ENCODE results near the gene CIB4. TPM values are rescaled to one million over a fixed set of nuclear protein-coding genes. Genes with fewer than 3 reads are reported as not detected.
"Not testable (repeated sequence)": the region's sequence is repeated elsewhere in the genome, so short reads cannot be mapped to it uniquely, and the experiment has no call there.

CIB4 gene
- total RNA-seq, 8 experiments from 2014 or later, result 0.50 to 1.00 TPM; not detected in 6

- in situ Hi-C loops (cut with MboI; ENCODE audit: low pct_unique_long_range_greater_than_20kb in 2 of 9, low sequenced_read_pairs in 9 of 9, unreplicated experiment in 9 of 9), result no loop called here
- no peak overlapping the region for H3K4me3 ChIP-seq
- no peak overlapping the region for H3K27ac ChIP-seq
- 0 to 93% (median 76%) methylated on average over 1 to 4 of the region's 5 CpGs; no CpG with 5 or more reads in 3 of the 10 experiments for WGBS, 10 experiments
- H3K4me1 ChIP-seq (replicated peaks in 1 of 2), result peaks cover 0 to 6% of the 10 kb centered on the region in 2 donors
- ATAC-seq (replicated peaks in 6 of 8), result no peak
Measured at GRCh38 chr2:26571316-26571715, 69.8 kb downstream of the CIB4 start.

- Histone ChIP-seq H3K4me3 (no peak overlapping the region), H3K27ac (no peak overlapping the region), H3K4me1 (replicated peaks in 1 of 2) (peaks cover 0 to 6% of the 10 kb centered on the region in 2 donors)
- peak in 2 of 8 experiments; percentile 39 to 47 for ATAC-seq (replicated peaks in 6 of 8)
- 32 to 67% (median 43%) methylated on average over 1 to 5 of the region's 8 CpGs; no CpG with 5 or more reads in 4 of the 10 experiments for WGBS, 10 experiments
- in situ Hi-C loops (cut with MboI; ENCODE audit: low pct_unique_long_range_greater_than_20kb in 2 of 9, low sequenced_read_pairs in 9 of 9, unreplicated experiment in 9 of 9), result no loop called here
Measured at GRCh38 chr2:26570083-26570430, 71.1 kb downstream of the CIB4 start.

GRCh38 chr2:26569216-26570082 is 71.7 kb downstream of the CIB4 start:
- WGBS, 10 experiments, result 10 to 94% (median 71%) methylated on average over 1 to 7 of the region's 12 CpGs; no CpG with 5 or more reads in 4 of the 10 experiments
- H3K4me1 ChIP-seq (replicated peaks in 1 of 2), result peaks cover 1 to 8% of the 10 kb centered on the region in 2 donors
- no peak overlapping the region for H3K27ac ChIP-seq
- H3K4me3 ChIP-seq, result no peak overlapping the region
- in situ Hi-C loops (cut with MboI; ENCODE audit: low pct_unique_long_range_greater_than_20kb in 2 of 9, low sequenced_read_pairs in 9 of 9, unreplicated experiment in 9 of 9), result no loop called here
- no peak for ATAC-seq (replicated peaks in 6 of 8)

GRCh38 chr2:26568076-26568890 is 72.9 kb downstream of the CIB4 start:
- no peak for ATAC-seq (replicated peaks in 6 of 8)
- H3K4me3 ChIP-seq, result no peak overlapping the region
- H3K27ac ChIP-seq, result no peak overlapping the region
- peaks cover 7 to 16% of the 10 kb centered on the region in 2 donors for H3K4me1 ChIP-seq (replicated peaks in 1 of 2)
- in situ Hi-C loops (cut with MboI; ENCODE audit: low pct_unique_long_range_greater_than_20kb in 2 of 9, low sequenced_read_pairs in 9 of 9, unreplicated experiment in 9 of 9), result no loop called here
- 10 to 100% (median 80%) methylated on average over 1 to 4 of the region's 7 CpGs; no CpG with 5 or more reads in 3 of the 10 experiments for whole genome bisulfite sequencing, 10 experiments

- no peak overlapping the region for H3K4me3 ChIP-seq
- 0 to 83% (median 17%) methylated on average over 1 to 2 of the region's 3 CpGs; no CpG with 5 or more reads in 5 of the 10 experiments for WGBS, 10 experiments
- in situ Hi-C loops (cut with MboI; ENCODE audit: low pct_unique_long_range_greater_than_20kb in 2 of 9, low sequenced_read_pairs in 9 of 9, unreplicated experiment in 9 of 9), result no loop called here
- peaks cover 7 to 12% of the 10 kb centered on the region in 2 donors for H3K4me1 ChIP-seq (replicated peaks in 1 of 2)
- ATAC-seq (replicated peaks in 6 of 8), result peak in 1 of 8 experiments; percentile 42
- H3K27ac ChIP-seq, result no peak overlapping the region
Measured at GRCh38 chr2:26567534-26567933, 73.6 kb downstream of the CIB4 start.

GRCh38 chr2:26566731-26567130 is 74.4 kb downstream of the CIB4 start:
- H3K4me1 ChIP-seq (replicated peaks in 1 of 2); in situ Hi-C loops (cut with MboI; ENCODE audit: low pct_unique_long_range_greater_than_20kb in 2 of 9, low sequenced_read_pairs in 9 of 9, unreplicated experiment in 9 of 9); H3K4me3 ChIP-seq; ATAC-seq (replicated peaks in 6 of 8); H3K27ac ChIP-seq: not testable (repeated sequence)
- WGBS, 10 experiments, result 43 to 100% (median 60%) methylated on average over 1 of the region's 1 CpG; no CpG with 5 or more reads in 7 of the 10 experiments

- no peak overlapping the region for H3K4me3 ChIP-seq
- no peak overlapping the region for H3K27ac ChIP-seq
- no peak for ATAC-seq (replicated peaks in 6 of 8)
- peaks cover 7 to 10% of the 10 kb centered on the region in 2 donors for H3K4me1 ChIP-seq (replicated peaks in 1 of 2)
- in situ Hi-C loops (cut with MboI; ENCODE audit: low pct_unique_long_range_greater_than_20kb in 2 of 9, low sequenced_read_pairs in 9 of 9, unreplicated experiment in 9 of 9), result no loop called here
- WGBS, 10 experiments, result 56 to 80% methylated on average over 1 to 3 of the region's 6 CpGs; no CpG with 5 or more reads in 8 of the 10 experiments
Measured at GRCh38 chr2:26566081-26566375, 75.1 kb downstream of the CIB4 start.

- WGBS, 10 experiments, result 17 to 83% (median 61%) methylated on average over 1 to 3 of the region's 3 CpGs; no CpG with 5 or more reads in 3 of the 10 experiments
- ATAC-seq (replicated peaks in 6 of 8), result peak in 3 of 8 experiments; percentile 51 to 75 (median 74)
- peaks cover 7 to 10% of the 10 kb centered on the region in 2 donors for H3K4me1 ChIP-seq (replicated peaks in 1 of 2)
- in situ Hi-C loops (cut with MboI; ENCODE audit: low pct_unique_long_range_greater_than_20kb in 2 of 9, low sequenced_read_pairs in 9 of 9, unreplicated experiment in 9 of 9), result no loop called here
- no peak overlapping the region for H3K4me3 ChIP-seq
- peak overlapping the region in 1 of 2 donors; percentile 52 for H3K27ac ChIP-seq
Measured at GRCh38 chr2:26564121-26564644, 77.0 kb downstream of the CIB4 start.

GRCh38 chr2:26563686-26564085 is 77.5 kb downstream of the CIB4 start:
- no peak overlapping the region for H3K4me3 ChIP-seq
- peaks cover 7 to 12% of the 10 kb centered on the region in 2 donors for H3K4me1 ChIP-seq (replicated peaks in 1 of 2)
- 0 to 100% (median 85%) methylated on average over 1 to 5 of the region's 5 CpGs; no CpG with 5 or more reads in 3 of the 10 experiments for WGBS, 10 experiments
- no peak overlapping the region for H3K27ac ChIP-seq
- no peak for ATAC-seq (replicated peaks in 6 of 8)
- in situ Hi-C loops (cut with MboI; ENCODE audit: low pct_unique_long_range_greater_than_20kb in 2 of 9, low sequenced_read_pairs in 9 of 9, unreplicated experiment in 9 of 9), result no loop called here

GRCh38 chr2:26562811-26563645 is 78.1 kb downstream of the CIB4 start:
- H3K27ac ChIP-seq, result no peak overlapping the region
- H3K4me1 ChIP-seq (replicated peaks in 1 of 2), result peaks cover 7 to 12% of the 10 kb centered on the region in 2 donors
- in situ Hi-C loops (cut with MboI; ENCODE audit: low pct_unique_long_range_greater_than_20kb in 2 of 9, low sequenced_read_pairs in 9 of 9, unreplicated experiment in 9 of 9), result no loop called here
- ATAC-seq (replicated peaks in 6 of 8), result peak in 5 of 8 experiments; percentile 21 to 69 (median 32)
- WGBS, 10 experiments, result 7 to 100% (median 83%) methylated on average over 1 to 12 of the region's 28 CpGs; no CpG with 5 or more reads in 2 of the 10 experiments
- no peak overlapping the region for H3K4me3 ChIP-seq

- Histone ChIP-seq H3K4me3 (no peak overlapping the region), H3K4me1 (replicated peaks in 1 of 2) (peaks cover 7 to 12% of the 10 kb centered on the region in 2 donors), H3K27ac (no peak overlapping the region)
- WGBS, 10 experiments, result 42 to 100% (median 88%) methylated on average over 1 to 16 of the region's 69 CpGs; no CpG with 5 or more reads in 4 of the 10 experiments
- ATAC-seq (replicated peaks in 6 of 8), result peak; percentile 47 to 95 (median 60)
- in situ Hi-C loops (cut with MboI; ENCODE audit: low pct_unique_long_range_greater_than_20kb in 2 of 9, low sequenced_read_pairs in 9 of 9, unreplicated experiment in 9 of 9), result no loop called here
Measured at GRCh38 chr2:26561918-26562810, 79.0 kb downstream of the CIB4 start.
